ENCODE measurements around the gene PSMA4.
A peak's percentile ranks its signal among the peaks of the same experiment; 100 is the strongest.
"Not testable (repeated sequence)": the region's sequence is repeated elsewhere in the genome, so short reads cannot be mapped to it uniquely, and the experiment has no call there.

The PSMA4 gene

GRCh38 chr15:78552597-78552996 is 12.4 kb downstream of the PSMA4 start:
- DNase-seq, result no peak

DNA sequence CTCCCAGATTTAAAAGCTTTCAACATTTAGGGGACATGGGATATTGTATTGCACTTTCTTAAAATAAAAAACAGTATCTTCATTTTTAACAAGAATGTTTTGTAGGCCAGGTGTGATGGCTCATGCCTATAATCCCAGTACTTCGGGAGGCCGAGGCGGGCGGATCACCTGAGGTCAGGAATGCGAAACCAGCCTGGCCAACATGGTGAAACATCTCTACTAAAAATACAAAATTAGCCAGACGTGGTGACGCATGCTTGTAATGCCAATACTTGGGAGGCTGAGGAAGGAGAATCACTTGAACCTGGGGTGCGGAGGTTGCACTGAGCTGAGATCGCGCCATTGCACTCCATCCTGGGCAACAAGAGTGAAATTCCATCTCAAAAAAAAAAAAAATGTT is 20.0 kb downstream of the PSMA4 start:
- not testable (repeated sequence) for DNase-seq

GRCh38 chr15:78561490-78561889 is 21.2 kb downstream of the PSMA4 start:
- DNase-seq, result no peak

DNA sequence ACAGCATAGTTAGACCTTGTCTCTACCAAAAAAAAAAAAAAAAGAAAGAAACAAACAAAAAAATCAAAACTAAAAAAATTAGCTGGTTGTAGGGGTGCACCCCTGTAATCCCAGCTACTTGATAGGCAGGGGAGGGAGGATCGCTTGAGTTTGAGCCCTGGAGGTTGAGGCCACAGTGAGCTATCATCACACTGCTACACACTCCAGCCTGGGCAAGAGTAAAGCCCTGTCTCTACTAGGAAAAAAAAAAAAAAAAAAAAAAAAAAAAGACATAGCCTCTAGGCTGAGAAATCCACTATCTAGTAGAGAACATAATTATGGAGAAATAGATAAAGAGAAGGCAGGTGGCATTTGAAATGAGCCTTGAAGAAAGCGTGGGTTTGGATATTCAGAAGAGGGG is 22.8 kb downstream of the PSMA4 start:
- no peak for DNase-seq

- DNase-seq, result no peak
These were observed 24.5 kb downstream of the PSMA4 start for GRCh38 chr15:78564743-78565096.

- peak; percentile 80 for DNase-seq
These were observed 25.1 kb downstream of the PSMA4 start, which contains the start of gene CHRNA5 for GRCh38 chr15:78565097-78565950. Gene CHRNA5, plus strand, starts transcription at chr15:78565520. Its CDS starts 200 bp downstream, at chr15:78565720.

DNA sequence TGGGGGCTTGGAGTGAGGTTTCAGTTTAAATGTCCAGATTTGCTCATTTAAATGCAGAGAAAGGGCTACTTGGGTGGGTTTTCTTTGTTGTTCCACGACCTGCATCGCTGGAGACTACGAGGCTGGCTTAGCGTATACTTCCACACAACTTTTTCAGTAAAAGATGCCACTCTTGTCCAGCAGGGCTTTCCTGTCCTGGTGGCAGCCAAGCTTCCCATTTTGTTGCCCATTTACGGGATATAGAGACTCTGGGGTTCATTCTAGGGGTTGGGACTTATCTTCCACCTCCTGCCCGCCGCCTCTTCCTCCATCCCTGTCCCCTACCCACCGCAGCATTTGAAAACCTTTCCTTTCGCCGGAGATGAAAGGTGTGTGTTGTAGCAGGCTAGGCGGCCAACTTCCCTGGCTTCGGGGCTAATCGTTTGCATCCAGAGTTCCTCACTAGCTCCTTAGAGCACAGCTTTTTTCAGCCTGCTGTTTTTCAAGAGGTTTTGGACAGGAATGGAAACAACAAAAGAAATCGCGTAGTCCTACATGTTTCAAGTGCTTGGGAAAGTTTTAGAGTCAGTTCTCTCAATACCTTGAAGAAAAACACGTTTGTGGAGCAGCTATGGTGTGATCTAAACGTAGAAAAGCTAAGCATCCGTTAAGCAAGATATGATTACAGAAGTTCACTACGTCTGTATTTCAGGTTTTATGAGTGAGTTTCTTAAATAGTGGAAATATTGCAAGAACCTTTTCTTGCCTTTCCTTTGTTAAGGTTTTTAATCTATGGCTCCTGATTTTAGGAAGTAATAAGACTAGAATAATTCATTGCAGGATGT is 25.9 kb downstream of the PSMA4 start:
- DNase-seq, result peak; percentile 19

- DNase-seq, result no peak
These were observed 27.3 kb downstream of the PSMA4 start for GRCh38 chr15:78567531-78567930.

- DNase-seq, result no peak
These were observed 30.5 kb downstream of the PSMA4 start for GRCh38 chr15:78570710-78571109.

GRCh38 chr15:78571382-78571781 is 31.1 kb downstream of the PSMA4 start:
- no peak for DNase-seq

GRCh38 chr15:78573416-78573815 is 33.2 kb downstream of the PSMA4 start:
- no peak for DNase-seq

DNA sequence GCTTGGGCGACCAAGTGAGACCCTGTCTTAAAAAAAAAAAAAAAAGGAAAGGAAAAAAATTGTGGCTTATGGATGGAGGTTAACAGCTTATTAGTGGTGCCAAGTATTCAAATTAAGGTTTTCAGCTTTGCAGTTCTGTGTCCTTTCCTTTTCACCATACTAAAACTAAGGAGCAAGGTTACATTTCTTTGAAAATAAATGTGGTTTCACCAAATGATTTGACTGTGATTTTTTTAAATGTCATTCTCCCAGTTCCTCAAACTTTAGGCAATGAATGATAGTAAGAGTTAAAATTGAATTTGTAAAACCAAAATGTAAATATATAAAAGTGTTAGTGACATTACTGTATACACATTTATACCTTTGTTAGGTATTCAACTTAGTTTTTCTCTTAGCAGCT is 34.7 kb downstream of the PSMA4 start:
- DNase-seq, result no peak

- DNase-seq, result no peak
These were observed 57.3 kb downstream of the PSMA4 start for GRCh38 chr15:78597583-78597982.

DNA sequence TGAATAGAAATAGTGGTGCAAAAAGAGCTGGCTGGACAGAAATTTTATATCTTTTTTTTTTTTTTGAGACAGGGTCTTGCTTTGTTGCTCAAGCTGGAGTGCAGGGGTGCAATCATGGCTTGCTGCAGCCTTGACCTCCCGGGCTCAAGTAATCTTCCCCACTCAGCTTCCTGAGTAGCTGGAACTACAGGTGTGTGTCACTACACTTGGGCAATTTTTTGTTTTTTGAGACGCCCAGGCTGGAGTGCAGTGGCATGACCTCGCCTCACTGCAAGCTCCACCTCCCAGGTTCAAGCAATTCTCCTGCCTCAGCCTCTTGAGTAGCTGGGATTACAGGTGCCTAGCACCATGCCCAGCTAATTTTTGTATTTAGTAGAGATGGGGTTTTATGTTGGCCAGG is 58.1 kb downstream of the PSMA4 start:
- no peak for DNase-seq

GRCh38 chr15:78599189-78599588 is 58.9 kb downstream of the PSMA4 start:
- no peak for DNase-seq

Data from NCI-H1694 treated with DMSO at 0.1 percent for 48 hours (cell line).